Keratinocyte (primary cell): ENCODE measurements around the gene ZNF850.

Experiments
- CTCF ChIP-seq, 3 experiments: IDR thresholded peaks in 1 of 3; conservative IDR thresholded peaks in 1 of 3; optimal IDR thresholded peaks in 1 of 3; 2 replicates in 2 of 3; 3 replicates in 1 of 3; pipeline versions ENCODE3 to v1.5.1; 2011; ENCODE audit warnings: low read length in 3 of 3, mild to moderate bottlenecking in 3 of 3, moderate library complexity in 2 of 3, control low read depth in 1 of 3, inconsistent platforms in 1 of 3; ENCODE audit not compliant: insufficient read depth in 2 of 3; ENCODE audit errors: extremely low read depth in 1 of 3
- EZH2 ChIP-seq: IDR thresholded peaks from one replicate; pipeline ENCODE4 v1.6.1; 2012; ENCODE audit warnings: inconsistent platforms, mild to moderate bottlenecking, low read length, moderate library complexity

DNA sequence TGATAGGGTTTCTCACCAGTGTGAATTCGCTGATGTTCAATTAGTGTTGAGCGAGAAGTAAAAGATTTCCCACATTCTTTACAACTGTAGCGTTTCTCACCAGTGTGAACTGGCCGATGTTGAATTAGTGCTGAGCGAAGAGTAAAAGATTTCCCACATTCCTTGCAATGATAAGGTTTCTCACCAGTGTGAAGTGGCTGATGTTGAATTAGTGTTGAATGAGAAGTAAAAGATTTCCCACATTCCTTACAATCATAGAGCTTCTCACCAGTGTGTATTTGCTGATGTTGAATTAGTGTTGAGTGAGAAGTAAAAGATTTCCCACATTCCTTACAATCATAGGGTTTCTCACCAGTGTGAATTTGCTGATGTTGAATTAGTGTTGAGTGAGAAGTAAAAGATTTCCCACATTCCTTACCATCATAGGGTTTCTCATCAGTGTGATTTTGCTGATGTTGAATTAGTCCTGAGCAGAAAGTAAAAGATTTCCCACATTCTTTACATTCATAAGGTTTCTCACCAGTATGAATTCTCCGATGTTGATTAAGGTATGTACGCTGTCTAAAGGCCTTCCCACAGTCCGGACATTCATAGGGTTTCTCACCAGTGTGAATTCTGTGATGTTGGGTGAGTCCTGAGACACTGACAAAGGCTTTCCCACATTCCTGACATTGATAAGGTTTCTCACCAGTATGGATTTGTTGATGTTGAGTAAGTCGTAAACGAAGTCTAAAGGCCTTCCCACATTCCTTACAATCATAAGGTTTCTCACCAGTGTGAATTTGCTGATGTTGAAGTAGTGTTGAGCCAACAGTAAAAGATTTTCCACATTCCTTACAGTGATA is 24.0 kb downstream of the ZNF850 start:
- no peak for TF ChIP-seq CTCF (optimal IDR thresholded peaks at IDR 0.05 in 1 of 3, IDR thresholded peaks at IDR 0.05 in 1 of 3, conservative IDR thresholded peaks at IDR 0.05 in 1 of 3; ENCODE audit: extremely low read depth in 1 of 3, insufficient read depth in 2 of 3, low read length in 3 of 3)
- no peak for TF ChIP-seq EZH2
